ENCODE measurements around the gene FSTL5.

Gene FSTL5

DNA sequence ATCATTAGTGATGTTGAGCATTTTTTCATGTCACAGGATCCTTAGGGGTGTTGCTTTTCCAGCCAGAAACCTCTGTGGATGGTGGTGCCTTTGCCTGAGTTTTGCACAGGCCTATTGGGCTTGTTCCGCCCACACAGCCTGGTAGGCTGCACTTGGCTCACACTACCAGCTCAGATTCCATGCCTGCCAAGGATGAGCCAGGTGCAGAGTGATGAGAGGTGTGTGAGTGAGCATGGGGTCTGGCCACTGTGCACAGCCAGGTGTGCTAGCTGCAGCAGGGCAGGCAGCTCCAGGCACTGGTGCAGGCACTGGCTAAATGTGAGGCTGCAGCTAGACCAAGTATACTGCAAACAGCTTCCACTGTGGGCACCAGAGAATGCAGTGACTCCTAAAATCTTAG is 341.6 kb downstream of the FSTL5 start:
- peak; percentile 61 for DNase-seq (ENCODE audit: low spot score)
- TF ChIP-seq CTCF (IDR thresholded peaks at IDR 0.05) = no peak
- no peak overlapping the region for H3K27ac ChIP-seq
- H3K4me3 ChIP-seq = no peak overlapping the region

DNA sequence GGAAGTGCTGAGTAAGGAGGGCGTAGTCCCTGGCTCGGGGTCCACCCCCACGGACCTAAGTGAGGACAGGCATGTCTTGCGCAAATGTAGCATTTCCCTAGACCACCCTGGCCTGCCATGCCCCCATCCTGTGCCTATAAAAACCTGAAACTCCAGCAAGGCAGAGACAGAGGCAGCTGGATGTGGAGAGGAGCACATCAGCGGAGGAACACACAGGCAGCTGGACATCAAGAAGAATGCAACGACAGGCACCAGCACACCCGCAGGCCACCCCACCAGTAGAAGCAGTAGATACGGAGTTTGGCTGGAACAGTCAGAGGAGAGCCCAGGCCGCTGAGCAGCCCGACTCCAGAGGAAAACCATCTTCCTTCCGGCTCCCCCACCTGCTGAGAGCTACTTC is 345.9 kb downstream of the FSTL5 start:
- no peak for TF ChIP-seq CTCF (IDR thresholded peaks at IDR 0.05)

DNA sequence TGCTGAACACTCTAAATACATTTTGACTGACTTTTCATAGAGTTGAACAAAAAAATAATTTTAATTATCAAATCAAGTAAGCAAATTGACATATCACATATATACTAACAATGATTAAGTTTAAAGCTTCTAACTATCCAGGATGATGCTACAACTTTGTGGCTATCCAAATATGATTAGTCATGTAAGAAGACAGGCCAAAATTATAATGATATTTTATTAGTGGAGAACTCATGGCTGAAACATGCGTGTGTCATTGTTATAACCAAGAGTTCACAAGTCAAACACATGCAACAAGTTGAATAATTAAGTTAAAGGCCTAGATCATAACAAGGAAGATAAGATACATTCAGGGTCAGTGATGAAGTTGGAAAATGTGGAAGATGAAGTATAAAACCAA is 346.8 kb downstream of the FSTL5 start:
- TF ChIP-seq CTCF (IDR thresholded peaks at IDR 0.05) = no peak
- Histone ChIP-seq H3K4me3 (no peak overlapping the region), H3K27ac (no peak overlapping the region)
- no peak for DNase-seq (ENCODE audit: low spot score)

More for the DNA sequence above, 345.9 kb downstream of the FSTL5 start:
- H3K4me3 ChIP-seq = no peak overlapping the region
- no peak overlapping the region for H3K27ac ChIP-seq
- DNase-seq (ENCODE audit: low spot score) = no peak

DNA sequence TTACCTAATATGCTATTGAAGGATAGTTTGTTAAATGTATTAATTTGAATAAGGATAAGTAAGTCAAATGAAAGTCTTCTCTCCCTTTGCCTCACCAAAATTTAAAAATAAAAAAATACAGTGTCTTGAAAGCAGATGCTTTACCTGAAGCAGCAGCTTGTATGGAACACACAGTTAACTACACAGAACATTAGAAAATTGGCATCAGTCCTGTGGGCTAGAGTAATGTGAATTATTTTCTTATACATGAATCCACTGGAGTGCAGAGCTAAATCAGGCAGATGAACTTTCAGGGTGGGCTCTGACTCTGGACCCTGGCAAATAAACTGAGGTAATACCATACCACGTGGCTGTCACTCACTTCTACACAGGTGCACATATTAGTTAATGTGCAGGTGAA is 348.0 kb downstream of the FSTL5 start:
- no peak overlapping the region for H3K4me3 ChIP-seq
- no peak for TF ChIP-seq CTCF (IDR thresholded peaks at IDR 0.05)

GRCh38 chr4:161813889-161814288 is 349.9 kb downstream of the FSTL5 start:
- DNase-seq (ENCODE audit: low spot score) = no peak
- Histone ChIP-seq H3K27ac (no peak overlapping the region), H3K4me3 (no peak overlapping the region)
- no peak for TF ChIP-seq CTCF (IDR thresholded peaks at IDR 0.05)

More for the DNA sequence above, 348.0 kb downstream of the FSTL5 start:
- DNase-seq (ENCODE audit: low spot score) = no peak
- H3K27ac ChIP-seq = no peak overlapping the region

- H3K4me3 ChIP-seq = no peak overlapping the region
Observed at GRCh38 chr4:161813389-161813788, 350.4 kb downstream of the FSTL5 start.

More at GRCh38 chr4:161813389-161813788, 350.4 kb downstream of the FSTL5 start:
- no peak for TF ChIP-seq CTCF (IDR thresholded peaks at IDR 0.05)
- H3K27ac ChIP-seq = no peak overlapping the region
- no peak for DNase-seq (ENCODE audit: low spot score)

Data from coronary artery (tissue), 2 donors.